ENCODE data around the gene SUCLG1.
"Not testable (repeated sequence)": the region's sequence is repeated elsewhere in the genome, so short reads cannot be mapped to it uniquely, and the experiment has no call there.

SUCLG1 gene

GRCh38 chr2:84481702-84482101 lies 22.6 kb upstream of the SUCLG1 start:
- Mint-ChIP-seq H3K36me3 (ENCODE audit: low read depth) (peaks cover 1% of the 10 kb centered on the region), H3K27ac (peak overlapping the region; percentile 15), H3K9me3 (peaks cover 2% of the 10 kb centered on the region), H3K4me3 (no peak overlapping the region), H3K27me3 (no peaks in the 10 kb centered on the region), H3K4me1 (ENCODE audit: low read depth) (peaks cover 15% of the 10 kb centered on the region)

- H3K27ac Mint-ChIP-seq, result no peak overlapping the region
These were observed 19.8 kb upstream of the SUCLG1 start for GRCh38 chr2:84478867-84479266.

GRCh38 chr2:84477886-84478285 lies 18.8 kb upstream of the SUCLG1 start:
- Mint-ChIP-seq H3K36me3 (ENCODE audit: low read depth) (peaks cover 5% of the 10 kb centered on the region), H3K4me1 (ENCODE audit: low read depth) (peaks cover 15% of the 10 kb centered on the region), H3K27ac (no peak overlapping the region), H3K27me3 (no peaks in the 10 kb centered on the region), H3K9me3 (peaks cover 8% of the 10 kb centered on the region), H3K4me3 (no peak overlapping the region)

More at GRCh38 chr2:84478867-84479266, 19.8 kb upstream of the SUCLG1 start:
- Mint-ChIP-seq H3K4me1 (ENCODE audit: low read depth) (peaks cover 15% of the 10 kb centered on the region), H3K27me3 (no peaks in the 10 kb centered on the region), H3K4me3 (no peak overlapping the region), H3K9me3 (peaks cover 8% of the 10 kb centered on the region), H3K36me3 (ENCODE audit: low read depth) (peaks cover 5% of the 10 kb centered on the region)

GRCh38 chr2:84474176-84474575 lies 15.1 kb upstream of the SUCLG1 start:
- Mint-ChIP-seq H3K36me3 (ENCODE audit: low read depth) (peaks cover 5% of the 10 kb centered on the region), H3K27ac (no peak overlapping the region), H3K9me3 (peaks cover 8% of the 10 kb centered on the region), H3K27me3 (no peaks in the 10 kb centered on the region), H3K4me3 (no peak overlapping the region), H3K4me1 (ENCODE audit: low read depth) (no peaks in the 10 kb centered on the region)

DNA sequence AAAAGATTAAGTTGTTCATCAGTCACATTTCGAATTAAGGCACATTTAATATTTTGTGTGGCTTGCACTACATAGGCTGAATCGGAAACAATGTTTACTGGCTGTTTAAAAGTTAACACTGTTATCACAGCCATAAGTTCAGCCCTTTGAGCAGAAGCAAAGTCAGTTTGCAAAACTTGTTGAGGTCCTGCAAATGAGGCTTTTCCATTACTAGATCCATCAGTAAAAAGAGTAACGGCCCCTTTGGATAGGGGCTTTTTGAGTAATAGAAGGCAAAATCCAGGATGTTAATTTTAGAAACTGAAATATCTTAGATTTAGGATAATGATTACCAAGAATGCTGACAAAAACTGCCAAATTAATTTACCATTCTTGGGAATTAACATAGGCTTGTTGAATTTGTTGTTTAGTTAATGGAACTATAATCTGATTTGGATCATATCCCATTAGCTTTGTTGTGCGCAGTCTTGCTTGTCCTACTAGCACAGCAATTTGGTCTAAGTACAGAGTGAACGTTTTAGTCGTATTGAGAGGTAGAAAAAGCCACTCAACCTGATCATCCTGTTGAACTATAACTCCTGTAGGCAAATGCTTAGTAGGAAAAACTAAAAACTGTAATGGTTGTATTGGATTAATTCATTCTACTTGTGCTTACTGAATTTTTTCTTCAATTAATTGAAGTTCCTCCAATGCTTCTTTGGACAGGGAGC lies 13.9 kb upstream of the SUCLG1 start:
- Mint-ChIP-seq H3K9me3 (peaks cover 8% of the 10 kb centered on the region), H3K4me3 (no peak overlapping the region), H3K36me3 (ENCODE audit: low read depth) (peaks cover 5% of the 10 kb centered on the region), H3K4me1 (ENCODE audit: low read depth) (no peaks in the 10 kb centered on the region), H3K27me3 (no peaks in the 10 kb centered on the region), H3K27ac (no peak overlapping the region)

DNA sequence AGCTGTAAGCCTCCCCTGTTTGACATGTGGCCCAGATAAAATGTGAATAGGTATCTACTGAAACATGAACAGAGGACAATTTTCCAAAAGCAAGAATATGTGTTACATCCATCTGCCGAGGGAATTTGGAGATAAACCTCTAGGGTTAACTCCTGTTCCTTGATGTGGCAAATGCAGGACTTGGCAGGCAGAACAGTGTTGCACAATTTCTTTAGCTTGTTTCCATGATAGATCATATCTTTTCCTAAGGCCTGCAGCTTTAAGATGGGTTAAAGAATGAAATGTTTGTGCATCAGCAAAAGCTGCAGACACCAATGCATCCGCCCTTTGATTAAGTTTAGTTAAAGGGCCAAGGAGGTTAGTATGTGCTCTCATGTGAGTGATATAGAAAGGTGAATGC lies 13.3 kb upstream of the SUCLG1 start:
- H3K27me3 Mint-ChIP-seq; H3K4me3 Mint-ChIP-seq; H3K27ac Mint-ChIP-seq; H3K4me1 Mint-ChIP-seq (ENCODE audit: low read depth); H3K36me3 Mint-ChIP-seq (ENCODE audit: low read depth); H3K9me3 Mint-ChIP-seq: not testable (repeated sequence)

DNA sequence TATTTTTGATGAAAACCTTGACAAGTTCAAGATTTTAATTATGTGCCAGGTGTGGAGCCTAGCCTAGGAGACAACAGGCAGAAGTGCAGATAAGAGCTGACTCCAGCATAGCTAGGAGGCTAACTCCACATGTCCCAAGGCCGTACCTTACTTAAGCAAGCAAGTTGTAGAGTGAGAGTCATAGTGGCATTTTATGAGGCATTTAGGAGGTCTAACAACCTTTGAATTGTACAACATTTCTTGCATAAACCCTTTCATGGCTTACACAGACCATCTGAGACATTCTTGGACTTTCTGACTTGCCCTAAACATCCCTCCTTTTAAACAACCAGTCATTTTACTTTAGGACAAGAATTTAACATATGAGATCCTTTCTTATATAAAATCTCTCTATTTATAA lies 8.3 kb upstream of the SUCLG1 start:
- no peaks in the 10 kb centered on the region for H3K4me1 Mint-ChIP-seq (ENCODE audit: low read depth)
- peaks cover 9% of the 10 kb centered on the region for H3K9me3 Mint-ChIP-seq
- H3K27me3 Mint-ChIP-seq, result no peaks in the 10 kb centered on the region
- H3K4me3 Mint-ChIP-seq, result no peak overlapping the region
- peaks cover 8% of the 10 kb centered on the region for H3K36me3 Mint-ChIP-seq (ENCODE audit: low read depth)
- no peak overlapping the region for H3K27ac Mint-ChIP-seq

DNA sequence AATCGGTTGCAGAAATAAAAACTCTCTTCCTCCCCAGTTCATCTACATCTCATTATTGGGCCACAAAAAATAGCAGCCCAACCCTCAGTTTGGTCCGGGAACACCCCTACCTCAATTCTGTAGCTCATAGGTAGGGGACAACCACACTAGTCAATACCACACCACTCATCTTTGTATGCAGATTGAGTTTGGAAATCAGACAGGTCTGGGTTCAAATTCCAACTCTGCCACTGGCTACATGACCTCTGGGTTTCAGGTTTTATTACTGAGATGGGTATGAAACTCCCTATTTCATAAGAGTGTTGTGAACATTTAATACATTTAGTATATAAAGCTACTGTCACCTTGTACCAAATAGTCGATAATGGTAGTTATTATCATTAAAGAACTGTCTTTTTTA lies 2.2 kb upstream of the SUCLG1 start:
- H3K4me3 Mint-ChIP-seq, result no peak overlapping the region
- no peaks in the 10 kb centered on the region for H3K27me3 Mint-ChIP-seq
- peaks cover 29% of the 10 kb centered on the region for H3K4me1 Mint-ChIP-seq (ENCODE audit: low read depth)
- H3K36me3 Mint-ChIP-seq (ENCODE audit: low read depth), result peaks cover 2% of the 10 kb centered on the region
- H3K9me3 Mint-ChIP-seq, result no peaks in the 10 kb centered on the region
- no peak overlapping the region for H3K27ac Mint-ChIP-seq

GRCh38 chr2:84460670-84461069 lies 1.6 kb upstream of the SUCLG1 start:
- H3K36me3 Mint-ChIP-seq (ENCODE audit: low read depth), result peaks cover 8% of the 10 kb centered on the region
- no peaks in the 10 kb centered on the region for H3K9me3 Mint-ChIP-seq
- peaks cover 35% of the 10 kb centered on the region for H3K4me1 Mint-ChIP-seq (ENCODE audit: low read depth)
- H3K27ac Mint-ChIP-seq, result no peak overlapping the region
- no peaks in the 10 kb centered on the region for H3K27me3 Mint-ChIP-seq
- no peak overlapping the region for H3K4me3 Mint-ChIP-seq

- no peaks in the 10 kb centered on the region for H3K9me3 Mint-ChIP-seq
- peaks cover 35% of the 10 kb centered on the region for H3K4me1 Mint-ChIP-seq (ENCODE audit: low read depth)
- peaks cover 8% of the 10 kb centered on the region for H3K36me3 Mint-ChIP-seq (ENCODE audit: low read depth)
- H3K27ac Mint-ChIP-seq, result peak overlapping the region; percentile 99
- peak overlapping the region; percentile 98 for H3K4me3 Mint-ChIP-seq
- H3K27me3 Mint-ChIP-seq, result no peaks in the 10 kb centered on the region
These were observed 907 bp upstream of the SUCLG1 start for GRCh38 chr2:84459944-84460429.

DNA sequence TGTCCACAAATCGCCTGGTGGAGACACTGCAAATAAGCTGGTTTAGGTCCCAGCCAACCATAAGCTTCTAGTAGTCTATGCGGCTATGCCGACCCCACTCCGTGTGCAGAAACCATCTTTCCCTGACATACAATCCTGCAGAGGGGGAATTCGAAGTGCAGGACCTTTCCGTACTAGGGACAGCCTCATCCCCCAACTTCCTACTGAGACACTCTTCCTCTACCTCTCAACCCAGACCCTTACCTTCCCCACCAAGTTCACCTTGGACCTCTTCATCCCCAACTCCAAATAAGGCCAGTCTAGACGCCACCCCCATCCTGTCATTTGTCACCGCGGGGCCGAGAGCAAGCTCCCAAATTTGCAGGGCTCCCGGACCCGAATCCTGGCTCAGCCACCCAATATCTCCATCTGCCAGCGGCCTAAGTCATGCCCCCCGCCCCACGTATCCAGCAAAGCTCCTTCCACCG lies 496 bp downstream of the SUCLG1 start:
- H3K27ac Mint-ChIP-seq, result peak overlapping the region; percentile 99
- H3K9me3 Mint-ChIP-seq, result no peaks in the 10 kb centered on the region
- H3K4me1 Mint-ChIP-seq (ENCODE audit: low read depth), result peaks cover 42% of the 10 kb centered on the region
- peaks cover 8% of the 10 kb centered on the region for H3K36me3 Mint-ChIP-seq (ENCODE audit: low read depth)
- no peaks in the 10 kb centered on the region for H3K27me3 Mint-ChIP-seq
- H3K4me3 Mint-ChIP-seq, result peak overlapping the region; percentile 98

DNA sequence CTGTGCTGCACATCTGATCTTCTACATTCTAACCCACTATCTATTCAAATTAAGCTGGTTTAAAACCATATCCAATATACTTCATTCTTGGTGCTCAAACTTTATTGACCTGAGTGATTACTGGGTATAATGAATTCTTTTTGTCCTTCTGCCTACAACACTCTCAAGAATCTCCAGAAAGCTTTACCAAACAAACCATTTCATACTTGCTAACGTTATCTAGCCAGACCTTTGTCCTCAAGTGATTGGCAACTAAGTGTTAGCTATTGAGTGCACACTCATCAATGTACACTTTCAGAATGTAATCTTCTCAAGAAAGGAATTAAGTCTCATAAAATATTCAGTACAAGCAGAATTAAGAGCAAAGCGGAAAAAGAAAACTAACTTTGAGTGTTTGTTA lies 1.4 kb downstream of the SUCLG1 start:
- Mint-ChIP-seq H3K36me3 (ENCODE audit: low read depth) (peaks cover 12% of the 10 kb centered on the region), H3K9me3 (no peaks in the 10 kb centered on the region), H3K27ac (peak overlapping the region; percentile 0), H3K4me1 (ENCODE audit: low read depth) (peaks cover 47% of the 10 kb centered on the region), H3K27me3 (no peaks in the 10 kb centered on the region), H3K4me3 (peak overlapping the region; percentile 98)

DNA sequence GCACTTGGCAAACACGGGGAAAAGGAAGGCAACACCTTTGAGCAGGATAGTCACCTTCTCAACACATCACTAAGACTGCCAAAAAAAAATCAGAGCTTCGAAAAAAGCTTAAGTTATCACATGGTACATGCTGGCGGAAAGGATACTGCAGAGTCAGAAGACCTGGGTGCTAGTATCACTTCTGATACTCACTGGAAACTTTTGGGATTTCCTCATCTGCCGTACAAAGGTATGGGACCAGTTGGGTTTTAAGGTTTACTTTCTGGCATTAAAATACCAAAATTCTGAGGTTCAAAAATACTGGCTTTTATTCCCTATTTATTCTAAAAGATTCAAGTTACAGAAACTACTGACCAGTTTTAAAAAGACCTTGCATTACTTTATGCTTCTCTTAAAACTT lies 2.9 kb downstream of the SUCLG1 start:
- Mint-ChIP-seq H3K27ac (no peak overlapping the region), H3K36me3 (ENCODE audit: low read depth) (peaks cover 12% of the 10 kb centered on the region), H3K4me1 (ENCODE audit: low read depth) (peaks cover 62% of the 10 kb centered on the region), H3K9me3 (no peaks in the 10 kb centered on the region), H3K4me3 (no peak overlapping the region), H3K27me3 (no peaks in the 10 kb centered on the region)

- Mint-ChIP-seq H3K36me3 (ENCODE audit: low read depth) (peaks cover 12% of the 10 kb centered on the region), H3K27ac (no peak overlapping the region), H3K4me1 (ENCODE audit: low read depth) (peaks cover 74% of the 10 kb centered on the region), H3K4me3 (no peak overlapping the region), H3K27me3 (no peaks in the 10 kb centered on the region), H3K9me3 (no peaks in the 10 kb centered on the region)
These were observed 4.5 kb downstream of the SUCLG1 start for GRCh38 chr2:84454581-84454980.

DNA sequence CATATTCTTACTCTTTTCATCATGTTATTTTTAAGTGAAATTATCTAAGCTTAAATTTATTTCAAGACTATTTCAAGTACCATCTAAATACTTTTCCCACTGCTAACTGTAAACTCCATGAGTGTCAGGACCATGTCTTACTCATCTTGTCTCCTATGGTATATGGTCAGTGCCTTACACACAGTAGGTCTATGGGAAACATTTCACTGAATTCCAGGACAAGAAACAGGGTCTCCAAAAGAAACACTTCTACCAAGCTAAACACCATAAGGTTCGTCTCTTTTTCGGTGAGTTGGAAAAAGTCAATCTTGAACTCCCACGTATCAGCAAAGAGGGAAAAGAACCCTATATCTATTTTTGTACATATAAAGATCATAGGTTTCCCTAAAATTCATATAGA lies 6.5 kb downstream of the SUCLG1 start:
- no peak overlapping the region for H3K4me3 Mint-ChIP-seq
- H3K27me3 Mint-ChIP-seq, result no peaks in the 10 kb centered on the region
- no peaks in the 10 kb centered on the region for H3K9me3 Mint-ChIP-seq
- H3K27ac Mint-ChIP-seq, result no peak overlapping the region
- peaks cover 59% of the 10 kb centered on the region for H3K4me1 Mint-ChIP-seq (ENCODE audit: low read depth)
- H3K36me3 Mint-ChIP-seq (ENCODE audit: low read depth), result peaks cover 19% of the 10 kb centered on the region

DNA sequence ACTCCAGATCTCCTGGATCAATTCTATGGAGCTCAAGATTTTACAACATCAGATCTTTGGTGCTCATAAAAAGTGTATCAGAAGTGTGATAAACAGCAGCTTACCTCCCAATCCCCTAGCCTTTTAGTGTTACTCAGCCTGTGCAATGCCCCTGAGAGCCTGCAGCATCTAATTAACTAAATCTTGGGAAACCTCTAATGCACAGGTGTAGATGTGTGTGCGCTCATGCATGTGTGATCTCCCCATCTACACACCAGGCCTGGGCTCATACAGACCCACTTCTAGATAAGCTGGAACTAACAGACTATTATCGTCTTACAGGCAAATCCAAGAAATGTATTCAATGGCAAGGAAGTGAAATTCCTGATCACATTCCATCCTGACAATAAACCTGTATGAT lies 7.5 kb downstream of the SUCLG1 start:
- H3K36me3 Mint-ChIP-seq (ENCODE audit: low read depth), result peaks cover 25% of the 10 kb centered on the region
- H3K27ac Mint-ChIP-seq, result no peak overlapping the region
- H3K4me3 Mint-ChIP-seq, result no peak overlapping the region
- H3K4me1 Mint-ChIP-seq (ENCODE audit: low read depth), result peaks cover 48% of the 10 kb centered on the region
- no peaks in the 10 kb centered on the region for H3K27me3 Mint-ChIP-seq
- no peaks in the 10 kb centered on the region for H3K9me3 Mint-ChIP-seq

Measured in stimulated activated naive CD8-positive, alpha-beta T cell treated with anti-CD3 and anti-CD28 coated beads, Interleukin-15, Interleukin-2, amounts not matched to agents 100 ng/mL and 50 ng/mL, for 24 hours (primary cell).